Upper lobe of left lung (tissue), 4 donors: ENCODE data around the gene TPMT.

ENCODE experiments used
- EP300 ChIP-seq, 4 donors: sonication (generic); formaldehyde crosslinking; IDR thresholded peaks; one replicate each; pipeline ENCODE4 v1.5.1; 2017; ENCODE audit warnings: antibody characterized with exemption in 4 of 4, control low read depth in 2 of 4
- POLR2A ChIP-seq, 4 donors: fragments of 450-650 bp; IDR thresholded peaks; one replicate each; pipeline ENCODE4 v1.5.1; 2016 to 2017; ENCODE audit warnings: antibody characterized with exemption in 4 of 4, mild to moderate bottlenecking in 2 of 4
- POLR2AphosphoS5 ChIP-seq, 2 donors: sonication (generic); formaldehyde crosslinking; IDR thresholded peaks; one replicate each; pipeline ENCODE4 v1.5.1; 2017; ENCODE audit warnings: antibody characterized with exemption in 2 of 2
- TF ChIP-seq, protein P1 (sequence below), 6 experiments: fragments of 450-650 bp in 4 of 6; fragments of 200-600 bp in 2 of 6; sonication (generic) in 2 of 6; IDR thresholded peaks; one replicate each; pipeline ENCODE4 v1.5.1; 2016 to 2019; ENCODE audit warnings: antibody characterized with exemption in 6 of 6

DNA sequence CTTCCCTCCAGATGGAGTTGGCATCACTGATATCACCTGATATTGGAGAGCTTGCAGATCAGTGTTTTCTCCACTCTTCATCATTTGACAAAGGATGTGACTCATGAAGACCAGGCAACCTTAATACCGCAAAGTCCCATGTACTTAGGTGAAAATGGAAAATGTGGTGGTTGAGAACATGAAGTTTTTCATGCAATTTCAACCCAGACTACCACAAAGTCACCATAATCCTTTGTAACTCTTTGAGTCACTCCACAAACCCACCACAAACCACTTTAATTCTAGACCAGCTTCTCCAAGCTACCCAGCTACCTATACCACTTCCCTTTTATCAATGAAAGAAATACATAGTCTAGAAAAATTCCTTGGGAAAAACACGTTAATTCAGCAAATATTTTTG, 39.5 kb downstream of the TPMT start:
- TF ChIP-seq POLR2A (IDR thresholded peaks at IDR 0.05): no peak
- no peak for TF ChIP-seq POLR2AphosphoS5 (IDR thresholded peaks at IDR 0.05)
- TF ChIP-seq, protein P1, sequence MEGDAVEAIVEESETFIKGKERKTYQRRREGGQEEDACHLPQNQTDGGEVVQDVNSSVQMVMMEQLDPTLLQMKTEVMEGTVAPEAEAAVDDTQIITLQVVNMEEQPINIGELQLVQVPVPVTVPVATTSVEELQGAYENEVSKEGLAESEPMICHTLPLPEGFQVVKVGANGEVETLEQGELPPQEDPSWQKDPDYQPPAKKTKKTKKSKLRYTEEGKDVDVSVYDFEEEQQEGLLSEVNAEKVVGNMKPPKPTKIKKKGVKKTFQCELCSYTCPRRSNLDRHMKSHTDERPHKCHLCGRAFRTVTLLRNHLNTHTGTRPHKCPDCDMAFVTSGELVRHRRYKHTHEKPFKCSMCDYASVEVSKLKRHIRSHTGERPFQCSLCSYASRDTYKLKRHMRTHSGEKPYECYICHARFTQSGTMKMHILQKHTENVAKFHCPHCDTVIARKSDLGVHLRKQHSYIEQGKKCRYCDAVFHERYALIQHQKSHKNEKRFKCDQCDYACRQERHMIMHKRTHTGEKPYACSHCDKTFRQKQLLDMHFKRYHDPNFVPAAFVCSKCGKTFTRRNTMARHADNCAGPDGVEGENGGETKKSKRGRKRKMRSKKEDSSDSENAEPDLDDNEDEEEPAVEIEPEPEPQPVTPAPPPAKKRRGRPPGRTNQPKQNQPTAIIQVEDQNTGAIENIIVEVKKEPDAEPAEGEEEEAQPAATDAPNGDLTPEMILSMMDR (IDR thresholded peaks at IDR 0.05): no peak
- TF ChIP-seq EP300 (IDR thresholded peaks at IDR 0.05): no peak
